ENCODE results near the gene PTGR2.

- no peak for TF ChIP-seq CTCF (IDR thresholded peaks at IDR 0.05 in 8 of 11, conservative IDR thresholded peaks at IDR 0.05 in 3 of 11)
- no peak for TF ChIP-seq POLR2A (IDR thresholded peaks at IDR 0.05)
Measured at GRCh38 chr14:73810478-73811163, 41.0 kb upstream of the PTGR2 start.

Measured in spleen (tissue), 7 donors.